A549 (cell line): ENCODE results near the gene CDC73.

Experiments
- CEBPB ChIP-seq, 2 experiments: fragments of >200 bp in 1 of 2; sonication (Bioruptor Twin) in 1 of 2; formaldehyde crosslinking in 1 of 2; IDR thresholded peaks; 2 replicates each; pipeline ENCODE4 v1.6.1; 2012 to 2016
- CTCF ChIP-seq: fragments of >200 bp; sonication (Bioruptor Twin); formaldehyde crosslinking; IDR thresholded peaks from 3 replicates; pipeline ENCODE4 v1.5.1; 2016
- EP300 ChIP-seq, 2 experiments: fragments of >200 bp; sonication (Bioruptor Twin); formaldehyde crosslinking; IDR thresholded peaks; 2 replicates in 1 of 2; 3 replicates in 1 of 2; pipeline ENCODE4 v1.6.1; 2016 to 2017
- GATA3 ChIP-seq: IDR thresholded peaks from 2 replicates; pipeline ENCODE4 v1.6.1; 2012; ENCODE audit warnings: borderline replicate concordance
- HEYL ChIP-seq: fragments of 250-450 bp; sonication (Bioruptor Pico); IDR thresholded peaks from 2 replicates; pipeline ENCODE4 v1.8.0; 2021; ENCODE audit warnings: mild to moderate bottlenecking, moderate library complexity
- POLR2AphosphoS2 ChIP-seq: conservative IDR thresholded peaks from 2 replicates; pipeline ENCODE4 v1.6.1; 2012; ENCODE audit warnings: low read length, improper control_type of control experiment, inconsistent platforms
- RAD21 ChIP-seq, 2 experiments: fragments of >200 bp in 1 of 2; sonication (Bioruptor Twin) in 1 of 2; formaldehyde crosslinking in 1 of 2; IDR thresholded peaks in 1 of 2; conservative IDR thresholded peaks in 1 of 2; 2 replicates in 1 of 2; 3 replicates in 1 of 2; pipeline ENCODE4 v1.6.1; 2012 to 2018; ENCODE audit warnings: inconsistent platforms in 1 of 2
- SMC3 ChIP-seq: fragments of >200 bp; sonication (Bioruptor Twin); formaldehyde crosslinking; IDR thresholded peaks from 3 replicates; pipeline ENCODE4 v1.6.1; 2018; ENCODE audit warnings: inconsistent platforms
- SREBF2 ChIP-seq: fragments of 450-650 bp; IDR thresholded peaks from 2 replicates; pipeline ENCODE4 v1.6.1; 2014; ENCODE audit warnings: mild to moderate bottlenecking, moderate library complexity

- no peak for TF ChIP-seq POLR2AphosphoS2
- no peak for TF ChIP-seq HEYL (CRISPR knock-in tag)
- no peak for TF ChIP-seq CTCF
- TF ChIP-seq RAD21 (conservative IDR thresholded peaks at IDR 0.05 in 1 of 2, IDR thresholded peaks at IDR 0.05 in 1 of 2): no peak
- no peak for TF ChIP-seq CEBPB (IDR thresholded peaks at IDR 0.05)
- TF ChIP-seq EP300 (IDR thresholded peaks at IDR 0.05): no peak
- no peak for TF ChIP-seq SMC3
- TF ChIP-seq SREBF2: no peak
- no peak for TF ChIP-seq GATA3
Measured at GRCh38 chr1:193114485-193115095, 7.2 kb upstream of the CDC73 start.
